ENCODE measurements around the gene PATJ.

DNA sequence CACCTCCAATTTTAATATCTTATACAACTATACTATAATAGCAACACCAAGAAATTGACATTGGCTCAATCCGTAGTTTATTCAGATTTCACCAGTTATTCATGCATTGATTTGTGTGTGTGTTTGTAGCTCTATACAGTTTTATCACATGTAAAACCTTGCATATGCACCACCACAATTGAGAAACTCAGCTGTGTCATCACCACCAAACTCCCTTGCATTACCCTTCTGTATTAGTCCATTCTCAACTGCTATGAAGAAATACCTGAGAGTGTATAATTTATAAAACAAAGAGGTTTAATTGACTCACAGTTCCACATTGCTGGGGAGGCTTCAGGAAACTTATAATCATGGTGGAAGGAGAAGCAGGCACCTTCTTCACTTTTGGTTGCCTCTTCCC, 162.1 kb downstream of the PATJ start:
- TF ChIP-seq CTCF (IDR thresholded peaks at IDR 0.05) (no peak), EZH2 (IDR thresholded peaks at IDR 0.05; ENCODE audit: borderline replicate concordance, insufficient read depth, low read depth, low read length, poor library complexity, severe bottlenecking) (no peak)
